ENCODE data around the gene SUMO2.

SUMO2 gene

GRCh38 chr17:75228305-75228704 is 45.5 kb upstream of the SUMO2 start:
- no peaks in the 10 kb centered on the region for H3K4me1 ChIP-seq (ENCODE audit: low read length)
- H3K9ac ChIP-seq (ENCODE audit: low read length): no peak overlapping the region
- H3K4me3 ChIP-seq (ENCODE audit: low read length): no peak overlapping the region
- H3K27me3 ChIP-seq (ENCODE audit: low read depth, low read length): no peaks in the 10 kb centered on the region
- no peaks in the 10 kb centered on the region for H4K20me1 ChIP-seq (ENCODE audit: insufficient read depth, low read length)
- H3K9me3 ChIP-seq (ENCODE audit: insufficient read depth, low read length): no peaks in the 10 kb centered on the region
- no peak overlapping the region for H2AFZ ChIP-seq (ENCODE audit: low read depth, low read length)
- H3K36me3 ChIP-seq (replicated peaks; ENCODE audit: low read depth, low read length): peaks cover 59% of the 10 kb centered on the region
- H3K4me2 ChIP-seq (ENCODE audit: low read length): no peak overlapping the region
- no peak for TF ChIP-seq CTCF (IDR thresholded peaks at IDR 0.05; ENCODE audit: low read depth, low read length)
- no peak for TF ChIP-seq EZH2phosphoT487 (IDR thresholded peaks at IDR 0.05; ENCODE audit: low read depth)
- H3K79me2 ChIP-seq (ENCODE audit: low read length): no peaks in the 10 kb centered on the region
- no peak overlapping the region for H3K27ac ChIP-seq (ENCODE audit: low read length)

- TF ChIP-seq CTCF (IDR thresholded peaks at IDR 0.05; ENCODE audit: low read depth, low read length) (no peak), EZH2phosphoT487 (IDR thresholded peaks at IDR 0.05; ENCODE audit: low read depth) (no peak)
- Histone ChIP-seq H3K27me3 (ENCODE audit: low read depth, low read length) (no peaks in the 10 kb centered on the region), H2AFZ (ENCODE audit: low read depth, low read length) (no peak overlapping the region), H4K20me1 (ENCODE audit: insufficient read depth, low read length) (no peaks in the 10 kb centered on the region), H3K36me3 (replicated peaks; ENCODE audit: low read depth, low read length) (peaks cover 55% of the 10 kb centered on the region), H3K4me1 (ENCODE audit: low read length) (no peaks in the 10 kb centered on the region), H3K27ac (ENCODE audit: low read length) (no peak overlapping the region), H3K79me2 (ENCODE audit: low read length) (no peaks in the 10 kb centered on the region), H3K4me2 (ENCODE audit: low read length) (no peak overlapping the region), H3K9me3 (ENCODE audit: insufficient read depth, low read length) (no peaks in the 10 kb centered on the region), H3K4me3 (ENCODE audit: low read length) (no peak overlapping the region), H3K9ac (ENCODE audit: low read length) (no peak overlapping the region)
Observed at GRCh38 chr17:75227729-75228128, 45.0 kb upstream of the SUMO2 start.

GRCh38 chr17:75225016-75225415 is 42.3 kb upstream of the SUMO2 start:
- Histone ChIP-seq H3K79me2 (ENCODE audit: low read length) (peaks cover 5% of the 10 kb centered on the region; the same call in 1 of the 2 replicates), H3K27me3 (ENCODE audit: low read depth, low read length) (no peaks in the 10 kb centered on the region), H4K20me1 (ENCODE audit: insufficient read depth, low read length) (no peaks in the 10 kb centered on the region), H3K4me1 (ENCODE audit: low read length) (no peaks in the 10 kb centered on the region), H3K36me3 (replicated peaks; ENCODE audit: low read depth, low read length) (peaks cover 47% of the 10 kb centered on the region), H3K4me2 (ENCODE audit: low read length) (no peak overlapping the region), H2AFZ (ENCODE audit: low read depth, low read length) (no peak overlapping the region), H3K9me3 (ENCODE audit: insufficient read depth, low read length) (no peaks in the 10 kb centered on the region), H3K27ac (ENCODE audit: low read length) (no peak overlapping the region), H3K4me3 (ENCODE audit: low read length) (no peak overlapping the region), H3K9ac (ENCODE audit: low read length) (no peak overlapping the region)
- no peak for TF ChIP-seq EZH2phosphoT487 (IDR thresholded peaks at IDR 0.05; ENCODE audit: low read depth)
- TF ChIP-seq CTCF (IDR thresholded peaks at IDR 0.05; ENCODE audit: low read depth, low read length): no peak

- Histone ChIP-seq H4K20me1 (ENCODE audit: insufficient read depth, low read length) (no peaks in the 10 kb centered on the region), H3K4me3 (ENCODE audit: low read length) (no peak overlapping the region), H3K27me3 (ENCODE audit: low read depth, low read length) (no peaks in the 10 kb centered on the region), H3K27ac (ENCODE audit: low read length) (no peak overlapping the region), H3K79me2 (ENCODE audit: low read length) (peaks cover 5% of the 10 kb centered on the region; the same call in 1 of the 2 replicates), H3K9me3 (ENCODE audit: insufficient read depth, low read length) (no peaks in the 10 kb centered on the region), H3K9ac (ENCODE audit: low read length) (no peak overlapping the region), H3K4me1 (ENCODE audit: low read length) (no peaks in the 10 kb centered on the region), H3K4me2 (ENCODE audit: low read length) (no peak overlapping the region), H3K36me3 (replicated peaks; ENCODE audit: low read depth, low read length) (peaks cover 28% of the 10 kb centered on the region), H2AFZ (ENCODE audit: low read depth, low read length) (no peak overlapping the region)
- TF ChIP-seq EZH2phosphoT487 (IDR thresholded peaks at IDR 0.05; ENCODE audit: low read depth) (no peak), CTCF (IDR thresholded peaks at IDR 0.05; ENCODE audit: low read depth, low read length) (no peak)
Observed at GRCh38 chr17:75219815-75220214, 37.1 kb upstream of the SUMO2 start.

Data from OCI-LY3 (cell line).